ENCODE measurements around the gene OR1M1.
"Not testable (repeated sequence)": the region's sequence is repeated elsewhere in the genome, so short reads cannot be mapped to it uniquely, and the experiment has no call there.

OR1M1 gene

GRCh38 chr19:9086761-9087160 is at the start of gene OR1M1:
OR1M1 (plus strand) TSS chr19:9087061; CDS start chr19:9093245, 6,184 bp downstream.
- DNase-seq, result no peak

- no peak for DNase-seq
Observed at GRCh38 chr19:9037400-9038062, 49.3 kb upstream of the OR1M1 start.

GRCh38 chr19:9039728-9040127 is 47.1 kb upstream of the OR1M1 start:
- no peak for DNase-seq

GRCh38 chr19:9040131-9040530 is 46.7 kb upstream of the OR1M1 start:
- no peak for DNase-seq

GRCh38 chr19:9041023-9041422 is 45.8 kb upstream of the OR1M1 start:
- no peak for DNase-seq

- DNase-seq, result no peak
Observed at GRCh38 chr19:9043524-9043923, 43.3 kb upstream of the OR1M1 start.

GRCh38 chr19:9044449-9044848 is 42.4 kb upstream of the OR1M1 start:
- DNase-seq, result no peak

GRCh38 chr19:9046694-9047093 is 40.2 kb upstream of the OR1M1 start:
- DNase-seq, result no peak

GRCh38 chr19:9052894-9053293 is 34.0 kb upstream of the OR1M1 start:
- DNase-seq, result no peak

GRCh38 chr19:9053674-9054073 is 33.2 kb upstream of the OR1M1 start:
- DNase-seq, result not testable (repeated sequence)

GRCh38 chr19:9054207-9054606 is 32.7 kb upstream of the OR1M1 start:
- DNase-seq, result no peak

GRCh38 chr19:9054765-9055164 is 32.1 kb upstream of the OR1M1 start:
- no peak for DNase-seq

GRCh38 chr19:9056131-9056530 is 30.7 kb upstream of the OR1M1 start:
- not testable (repeated sequence) for DNase-seq

GRCh38 chr19:9057505-9058258 is 29.2 kb upstream of the OR1M1 start:
- DNase-seq, result no peak

GRCh38 chr19:9058905-9059667 is 27.8 kb upstream of the OR1M1 start:
- DNase-seq, result no peak

GRCh38 chr19:9060564-9061340 is 26.1 kb upstream of the OR1M1 start:
- no peak for DNase-seq

- DNase-seq, result no peak
Observed at GRCh38 chr19:9061879-9062278, 25.0 kb upstream of the OR1M1 start.

GRCh38 chr19:9065457-9066014 is 21.3 kb upstream of the OR1M1 start:
- DNase-seq, result no peak

GRCh38 chr19:9070066-9070465 is 16.8 kb upstream of the OR1M1 start:
- DNase-seq, result no peak

- not testable (repeated sequence) for DNase-seq
Observed at GRCh38 chr19:9071720-9072119, 15.1 kb upstream of the OR1M1 start.

- no peak for DNase-seq
Observed at GRCh38 chr19:9073806-9074205, 13.1 kb upstream of the OR1M1 start.
